Effector memory CD4-positive, alpha-beta T cell (primary cell): ENCODE measurements around the gene CCND1.
"Not testable (repeated sequence)": the region's sequence is repeated elsewhere in the genome, so short reads cannot be mapped to it uniquely, and the experiment has no call there.

Experiments
- DNase-seq, 3 donors: peaks; one replicate each; pipeline ENCODE4 v3.0.0-alpha.2; 2020
- H3K27ac ChIP-seq: 2 replicates; pipeline ENCODE4 v1.7.0; 2013; ENCODE audit warnings: mild to moderate bottlenecking, low read length, moderate library complexity; ENCODE audit not compliant: insufficient read depth, poor library complexity, severe bottlenecking
- H3K27me3 ChIP-seq: replicated peaks from 2 replicates; pipeline ENCODE4 v1.7.0; 2013; ENCODE audit warnings: mild to moderate bottlenecking, low read length; ENCODE audit not compliant: insufficient read depth, control insufficient read depth, poor library complexity, severe bottlenecking
- H3K36me3 ChIP-seq: 2 replicates; pipeline ENCODE4 v1.7.0; 2013; ENCODE audit warnings: mild to moderate bottlenecking, low read length, moderate library complexity; ENCODE audit not compliant: control insufficient read depth, insufficient read depth
- H3K4me1 ChIP-seq: 2 replicates; pipeline ENCODE4 v1.7.0; 2013; ENCODE audit warnings: low read length, mild to moderate bottlenecking; ENCODE audit not compliant: control insufficient read depth, insufficient read depth, poor library complexity, severe bottlenecking
- H3K4me3 ChIP-seq: 2 replicates; pipeline ENCODE4 v1.7.0; 2013; ENCODE audit warnings: low read length, low read depth, mild to moderate bottlenecking; ENCODE audit not compliant: insufficient read depth, poor library complexity, severe bottlenecking
- H3K9me3 ChIP-seq: 2 replicates; pipeline ENCODE4 v1.7.0; 2013; ENCODE audit warnings: mild to moderate bottlenecking, low read length, moderate library complexity; ENCODE audit not compliant: control insufficient read depth

CCND1 gene

DNA sequence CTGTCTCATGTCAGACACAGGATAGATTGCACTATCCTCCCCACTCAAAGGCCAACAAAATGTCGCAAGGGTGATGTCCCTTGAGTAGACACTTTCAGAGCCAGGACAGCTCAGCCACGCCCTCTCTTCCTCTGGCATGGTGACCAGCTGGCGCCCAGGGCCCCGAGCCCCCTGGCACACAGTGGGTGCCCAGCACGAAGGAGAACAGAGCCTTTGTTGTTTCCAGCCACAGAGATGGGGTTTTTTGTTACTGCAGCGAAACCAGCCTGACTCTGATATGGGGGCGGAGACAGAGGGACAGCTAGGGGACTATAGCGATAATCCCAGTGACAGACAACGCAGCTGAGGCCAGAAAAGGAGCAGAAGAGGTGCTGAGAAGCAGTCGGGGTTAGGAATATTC, 23.3 kb upstream of the CCND1 start:
- no peak overlapping the region for H3K27ac ChIP-seq
- DNase-seq, result no peak
- H3K4me1 ChIP-seq, result no peaks in the 10 kb centered on the region
- no peak overlapping the region for H3K4me3 ChIP-seq
- H3K36me3 ChIP-seq, result no peaks in the 10 kb centered on the region
- H3K27me3 ChIP-seq, result no peaks in the 10 kb centered on the region
- no peaks in the 10 kb centered on the region for H3K9me3 ChIP-seq

- DNase-seq, result no peak
Observed at GRCh38 chr11:69618237-69618636, 22.7 kb upstream of the CCND1 start.

DNA sequence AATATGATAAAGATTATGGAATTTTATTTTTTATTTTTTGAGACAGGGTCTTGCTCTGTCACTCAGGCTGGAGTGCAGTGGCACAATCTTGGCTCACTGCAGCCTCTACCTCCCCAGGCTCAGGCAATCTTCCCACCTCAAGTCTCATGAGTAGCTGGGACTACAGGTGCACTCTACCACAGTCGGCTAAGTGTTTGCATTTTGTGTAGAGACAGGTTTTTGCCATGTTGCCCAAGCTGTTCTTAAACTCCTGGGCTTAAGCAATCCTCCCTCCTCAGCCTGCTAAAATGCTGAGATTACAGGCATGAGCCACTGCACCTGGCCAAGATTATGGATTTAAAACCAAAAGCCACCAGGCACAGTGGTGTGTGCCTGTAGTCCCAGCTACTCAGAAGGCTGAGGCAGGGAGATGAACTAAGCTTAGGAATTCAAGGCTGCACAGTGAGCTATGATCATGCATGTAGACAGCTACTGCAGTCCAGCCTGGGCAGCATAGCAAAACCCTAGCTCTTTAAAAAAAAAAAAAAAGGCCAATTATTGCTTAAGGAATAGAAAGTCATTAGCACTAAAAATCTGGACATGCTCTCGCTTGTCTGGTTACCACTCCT, 20.2 kb upstream of the CCND1 start:
- Histone ChIP-seq H3K9me3 (no peaks in the 10 kb centered on the region), H3K27me3 (no peaks in the 10 kb centered on the region), H3K4me3 (no peak overlapping the region), H3K36me3 (no peaks in the 10 kb centered on the region), H3K27ac (no peak overlapping the region), H3K4me1 (no peaks in the 10 kb centered on the region)
- no peak for DNase-seq

More at GRCh38 chr11:69618237-69618636, 22.7 kb upstream of the CCND1 start:
- no peak overlapping the region for H3K27ac ChIP-seq
- no peaks in the 10 kb centered on the region for H3K4me1 ChIP-seq
- H3K27me3 ChIP-seq, result no peaks in the 10 kb centered on the region
- H3K4me3 ChIP-seq, result no peak overlapping the region
- no peaks in the 10 kb centered on the region for H3K9me3 ChIP-seq
- no peaks in the 10 kb centered on the region for H3K36me3 ChIP-seq

DNA sequence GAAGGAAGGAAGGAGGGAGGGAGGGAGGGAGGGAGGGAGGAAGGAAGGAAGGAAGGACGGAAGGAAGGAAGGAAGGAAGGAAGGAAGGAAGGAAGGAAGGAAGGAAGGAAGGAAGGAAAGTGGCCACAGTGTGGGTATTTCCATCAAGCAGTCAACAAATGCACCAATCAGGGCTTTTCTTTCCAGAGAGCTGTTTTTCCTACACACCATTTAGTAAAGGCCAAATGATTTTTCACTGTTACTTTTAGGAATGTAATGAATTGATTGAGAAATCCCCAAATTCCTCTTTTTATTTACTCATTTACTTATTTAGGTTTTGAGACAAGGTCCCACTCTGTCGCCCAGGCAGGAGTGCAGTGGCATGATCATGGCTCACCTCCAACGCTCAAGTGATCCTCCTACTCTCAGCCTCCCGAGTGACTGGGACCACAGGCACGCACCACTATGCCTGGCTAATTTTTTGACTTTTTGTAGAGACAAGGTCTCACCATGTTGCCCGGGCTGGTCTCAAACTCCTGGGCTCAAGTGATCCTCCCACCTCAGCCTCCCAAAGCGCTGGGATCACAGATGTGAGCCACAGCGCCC, 18.8 kb upstream of the CCND1 start:
- not testable (repeated sequence) for H3K36me3 ChIP-seq, H3K4me3 ChIP-seq, H3K27ac ChIP-seq, H3K4me1 ChIP-seq, DNase-seq, H3K27me3 ChIP-seq, H3K9me3 ChIP-seq

DNA sequence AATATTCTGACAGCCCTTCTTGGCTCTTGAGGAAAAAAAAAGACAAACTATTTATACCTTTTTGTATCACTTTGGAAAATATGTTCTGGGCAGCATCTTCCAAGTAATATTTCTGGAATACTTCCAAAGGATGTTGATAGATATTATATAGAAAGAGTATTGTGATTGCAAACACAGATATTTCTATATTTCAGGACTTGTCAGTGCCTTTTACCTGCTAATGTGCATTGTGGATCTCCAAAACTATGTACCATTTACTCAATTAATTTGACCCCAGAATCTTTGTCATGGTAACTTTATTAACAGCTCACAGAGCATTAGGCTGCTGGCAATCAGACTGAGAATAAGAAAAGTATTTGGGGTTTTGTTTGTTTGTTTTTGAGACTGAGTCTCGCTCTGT, 16.7 kb upstream of the CCND1 start:
- H3K27ac ChIP-seq, result no peak overlapping the region
- H3K4me3 ChIP-seq, result no peak overlapping the region
- H3K9me3 ChIP-seq, result no peaks in the 10 kb centered on the region
- no peaks in the 10 kb centered on the region for H3K4me1 ChIP-seq
- H3K27me3 ChIP-seq, result peaks cover 3% of the 10 kb centered on the region
- no peaks in the 10 kb centered on the region for H3K36me3 ChIP-seq
- DNase-seq, result no peak

DNA sequence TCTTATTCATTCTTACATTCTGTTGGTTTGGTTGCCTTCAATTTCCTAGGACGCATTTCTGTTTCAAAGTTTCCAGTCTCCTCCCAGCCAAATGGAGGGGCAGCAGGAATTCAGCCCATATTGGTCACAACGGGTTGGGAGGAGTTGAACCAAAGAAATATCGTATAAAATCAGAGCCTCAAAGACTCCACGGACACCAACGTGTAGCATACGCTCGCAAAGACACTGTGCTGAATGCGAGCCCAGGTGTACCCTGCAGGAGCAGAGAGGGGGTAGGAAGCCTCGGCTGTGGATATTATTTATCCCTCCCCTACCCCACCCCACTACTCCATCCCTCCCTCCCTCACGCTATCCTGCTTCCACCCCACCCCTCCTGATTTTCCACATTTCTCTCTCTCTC, 15.5 kb upstream of the CCND1 start:
- Histone ChIP-seq H3K27ac (no peak overlapping the region), H3K4me1 (no peaks in the 10 kb centered on the region), H3K4me3 (no peak overlapping the region), H3K27me3 (peaks cover 3% of the 10 kb centered on the region), H3K9me3 (no peaks in the 10 kb centered on the region), H3K36me3 (no peaks in the 10 kb centered on the region)
- DNase-seq, result no peak

- Histone ChIP-seq H3K36me3 (no peaks in the 10 kb centered on the region), H3K27me3 (peaks cover 3% of the 10 kb centered on the region), H3K4me3 (no peak overlapping the region), H3K4me1 (no peaks in the 10 kb centered on the region), H3K9me3 (no peaks in the 10 kb centered on the region), H3K27ac (no peak overlapping the region)
- DNase-seq, result no peak
Observed at GRCh38 chr11:69627551-69627950, 13.4 kb upstream of the CCND1 start.

DNA sequence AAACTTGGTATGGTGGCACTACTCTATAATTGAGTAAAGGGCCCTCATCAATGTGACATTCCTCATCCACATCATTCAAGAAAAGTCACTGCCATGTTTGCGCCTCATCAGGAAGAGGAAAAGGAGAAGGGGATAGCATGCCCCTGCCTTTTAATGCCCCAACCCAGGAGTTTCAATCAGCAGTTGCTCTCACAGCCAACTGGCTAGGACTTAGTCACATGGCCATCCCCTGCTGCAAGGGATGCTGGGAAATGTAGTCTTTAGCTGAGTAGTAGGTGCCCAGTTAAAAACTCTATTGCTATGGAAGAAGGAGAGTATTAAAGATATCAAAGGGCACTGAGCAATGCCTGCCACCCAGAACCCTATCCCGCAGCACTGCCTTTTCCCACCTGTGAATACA, 10.9 kb upstream of the CCND1 start:
- no peak for DNase-seq
- no peak overlapping the region for H3K27ac ChIP-seq
- H3K27me3 ChIP-seq, result peaks cover 3% of the 10 kb centered on the region
- no peaks in the 10 kb centered on the region for H3K36me3 ChIP-seq
- H3K9me3 ChIP-seq, result no peaks in the 10 kb centered on the region
- no peak overlapping the region for H3K4me3 ChIP-seq
- no peaks in the 10 kb centered on the region for H3K4me1 ChIP-seq

GRCh38 chr11:69630424-69630823, 10.5 kb upstream of the CCND1 start:
- no peak for DNase-seq
- Histone ChIP-seq H3K36me3 (no peaks in the 10 kb centered on the region), H3K27me3 (peaks cover 3% of the 10 kb centered on the region), H3K9me3 (no peaks in the 10 kb centered on the region), H3K4me3 (no peak overlapping the region), H3K27ac (no peak overlapping the region), H3K4me1 (no peaks in the 10 kb centered on the region)

- H3K27ac ChIP-seq, result no peak overlapping the region
- no peak overlapping the region for H3K4me3 ChIP-seq
- no peak for DNase-seq
- peaks cover 13% of the 10 kb centered on the region for H3K4me1 ChIP-seq
- no peaks in the 10 kb centered on the region for H3K36me3 ChIP-seq
- H3K9me3 ChIP-seq, result no peaks in the 10 kb centered on the region
- peaks cover 19% of the 10 kb centered on the region for H3K27me3 ChIP-seq
Observed at GRCh38 chr11:69632900-69633299, 8.1 kb upstream of the CCND1 start.
